ENCODE results near the gene APOBEC4. TPM values are rescaled to one million over a fixed set of nuclear protein-coding genes. Genes with fewer than 3 reads are reported as not detected.

Gene APOBEC4
- total and polyA plus RNA-seq, 2 experiments from 2014 or later = not detected

GRCh38 chr1:183612407-183612806 is 40.7 kb downstream of the APOBEC4 start:
- no peak for DNase-seq
- peaks cover 33% of the 10 kb centered on the region for H3K4me1 ChIP-seq (ENCODE audit: insufficient read depth)
- no peaks in the 10 kb centered on the region for H4K20me1 ChIP-seq (ENCODE audit: insufficient read depth)
- WGBS, 2 experiments (ENCODE audit: low coverage in 1 of 2, low lambda C conversion rate in 2 of 2, missing lambda C conversion rate in 2 of 2) = 82 to 91% methylated on average over 3 of the region's 3 CpGs
- H3K36me3 ChIP-seq (ENCODE audit: low read depth) = no peaks in the 10 kb centered on the region
- no peak overlapping the region for H3K4me2 ChIP-seq (ENCODE audit: unreplicated experiment)
- in situ Hi-C loops (cut with MboI) = no loop called here
- H3K9me2 ChIP-seq (ENCODE audit: insufficient read depth) = no peaks in the 10 kb centered on the region
- no peak for TF ChIP-seq EZH2 (IDR thresholded peaks at IDR 0.05; ENCODE audit: insufficient read depth, poor library complexity, severe bottlenecking)
- no peak for TF ChIP-seq EZH2phosphoT487 (IDR thresholded peaks at IDR 0.05; ENCODE audit: insufficient read depth, low read depth)
- H3K79me2 ChIP-seq (ENCODE audit: insufficient read depth) = no peaks in the 10 kb centered on the region
- H3F3A ChIP-seq (ENCODE audit: insufficient read depth) = peaks cover 33% of the 10 kb centered on the region
- no peaks in the 10 kb centered on the region for H3K27me3 ChIP-seq (replicated peaks; ENCODE audit: insufficient read depth)
- no peak overlapping the region for H3K4me3 ChIP-seq
- H3K27ac ChIP-seq = no peak overlapping the region
- no peak overlapping the region for H3K9ac ChIP-seq
- H3K9me3 ChIP-seq (ENCODE audit: low read depth) = no peaks in the 10 kb centered on the region
- no peak overlapping the region for H2AFZ ChIP-seq

DNA sequence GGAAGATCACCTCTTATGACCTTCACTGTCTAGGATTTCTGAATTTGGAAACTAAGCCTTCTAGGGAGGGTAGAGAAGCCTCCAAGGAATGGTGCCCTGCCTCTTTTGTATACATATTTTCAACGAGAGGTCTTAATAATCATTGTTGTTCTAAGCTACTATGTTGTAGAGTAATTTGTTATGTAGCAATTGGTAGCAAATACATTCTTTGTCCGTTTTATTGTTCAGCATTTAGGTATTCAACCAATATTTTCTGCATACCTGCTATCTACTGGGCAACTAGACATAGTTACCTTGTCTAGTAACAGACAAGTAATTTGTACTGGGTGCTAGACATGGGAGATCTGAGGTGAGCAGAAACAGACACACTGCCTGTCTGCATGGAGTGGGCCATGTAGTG is 42.1 kb downstream of the APOBEC4 start:
- no peaks in the 10 kb centered on the region for H4K20me1 ChIP-seq (ENCODE audit: insufficient read depth)
- no peak overlapping the region for H3K9ac ChIP-seq
- H3K79me2 ChIP-seq (ENCODE audit: insufficient read depth) = no peaks in the 10 kb centered on the region
- TF ChIP-seq EZH2phosphoT487 (IDR thresholded peaks at IDR 0.05; ENCODE audit: insufficient read depth, low read depth) = no peak
- no peak for TF ChIP-seq EZH2 (IDR thresholded peaks at IDR 0.05; ENCODE audit: insufficient read depth, poor library complexity, severe bottlenecking)
- H3K27me3 ChIP-seq (replicated peaks; ENCODE audit: insufficient read depth) = no peaks in the 10 kb centered on the region
- H3F3A ChIP-seq (ENCODE audit: insufficient read depth) = peaks cover 33% of the 10 kb centered on the region
- H3K36me3 ChIP-seq (ENCODE audit: low read depth) = no peaks in the 10 kb centered on the region
- in situ Hi-C loops (cut with MboI) = no loop called here
- no peak for DNase-seq
- no peak overlapping the region for H3K4me2 ChIP-seq (ENCODE audit: unreplicated experiment)
- H2AFZ ChIP-seq = no peak overlapping the region
- no peak overlapping the region for H3K4me3 ChIP-seq
- H3K27ac ChIP-seq = no peak overlapping the region
- H3K4me1 ChIP-seq (ENCODE audit: insufficient read depth) = peaks cover 37% of the 10 kb centered on the region
- H3K9me3 ChIP-seq (ENCODE audit: low read depth) = no peaks in the 10 kb centered on the region
- H3K9me2 ChIP-seq (ENCODE audit: insufficient read depth) = no peaks in the 10 kb centered on the region
- WGBS, 2 experiments (ENCODE audit: low coverage in 1 of 2, low lambda C conversion rate in 2 of 2, missing lambda C conversion rate in 2 of 2) = 39 to 56% methylated on average over 2 of the region's 2 CpGs

DNA sequence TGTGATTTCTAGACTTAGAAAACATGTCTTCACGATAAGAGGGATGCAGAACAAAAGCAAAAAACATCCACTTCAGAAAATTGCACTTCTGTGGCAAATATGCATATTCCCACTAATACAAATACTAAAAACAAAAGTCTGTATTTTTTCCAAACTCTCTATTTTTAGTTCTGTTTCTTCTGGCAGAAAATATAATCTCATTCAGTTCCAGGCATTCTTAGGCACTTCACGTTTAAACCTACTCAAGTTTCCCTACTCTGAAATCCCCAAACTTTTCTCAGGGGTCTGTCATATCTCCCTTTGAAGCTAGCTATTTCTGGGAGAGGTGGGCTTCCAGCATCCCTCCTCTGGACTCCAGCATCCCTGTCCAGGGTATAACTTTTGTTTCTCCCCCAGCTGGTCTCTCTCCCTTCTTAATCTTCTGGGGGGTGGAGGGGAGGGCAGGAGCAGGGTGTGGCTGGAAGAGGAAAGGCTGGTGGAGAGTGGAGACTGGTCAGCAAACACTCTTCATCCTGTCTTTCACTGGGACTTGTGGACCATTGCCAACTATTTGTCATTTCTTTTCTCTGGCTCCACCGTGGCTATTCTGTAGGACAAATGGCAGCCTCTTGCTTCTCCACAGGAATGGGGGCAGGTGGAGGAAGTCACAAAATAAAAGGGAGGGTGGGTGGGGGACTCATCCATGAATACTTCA is 43.2 kb downstream of the APOBEC4 start:
- Histone ChIP-seq H2AFZ (peak overlapping the region; percentile 84), H3K9me3 (ENCODE audit: low read depth) (no peaks in the 10 kb centered on the region), H3K4me2 (ENCODE audit: unreplicated experiment) (peak overlapping the region; percentile 69), H3K27me3 (replicated peaks; ENCODE audit: insufficient read depth) (no peaks in the 10 kb centered on the region), H3K4me1 (ENCODE audit: insufficient read depth) (peaks cover 37% of the 10 kb centered on the region), H3K9me2 (ENCODE audit: insufficient read depth) (no peaks in the 10 kb centered on the region), H3K79me2 (ENCODE audit: insufficient read depth) (no peaks in the 10 kb centered on the region), H3F3A (ENCODE audit: insufficient read depth) (peaks cover 34% of the 10 kb centered on the region), H3K27ac (peak overlapping the region; percentile 95), H4K20me1 (ENCODE audit: insufficient read depth) (no peaks in the 10 kb centered on the region), H3K4me3 (no peak overlapping the region), H3K36me3 (ENCODE audit: low read depth) (no peaks in the 10 kb centered on the region), H3K9ac (peak overlapping the region; percentile 69)
- 4% methylated on average over 3 of the region's 3 CpGs for WGBS, 2 experiments (ENCODE audit: low coverage in 1 of 2, low lambda C conversion rate in 2 of 2, missing lambda C conversion rate in 2 of 2)
- TF ChIP-seq EZH2phosphoT487 (IDR thresholded peaks at IDR 0.05; ENCODE audit: insufficient read depth, low read depth) = no peak
- TF ChIP-seq EZH2 (IDR thresholded peaks at IDR 0.05; ENCODE audit: insufficient read depth, poor library complexity, severe bottlenecking) = no peak
- in situ Hi-C loops (cut with MboI) = no loop called here
- DNase-seq = peak; percentile 60

GRCh38 chr1:183609313-183609712 is 43.8 kb downstream of the APOBEC4 start:
- in situ Hi-C loops (cut with MboI) = no loop called here
- DNase-seq = peak; percentile 94
- H3K4me1 ChIP-seq (ENCODE audit: insufficient read depth) = peaks cover 41% of the 10 kb centered on the region
- TF ChIP-seq EZH2 (IDR thresholded peaks at IDR 0.05; ENCODE audit: insufficient read depth, poor library complexity, severe bottlenecking) (no peak), EZH2phosphoT487 (IDR thresholded peaks at IDR 0.05; ENCODE audit: insufficient read depth, low read depth) (no peak)
- H4K20me1 ChIP-seq (ENCODE audit: insufficient read depth) = no peaks in the 10 kb centered on the region
- no peak overlapping the region for H3K4me3 ChIP-seq
- H3F3A ChIP-seq (ENCODE audit: insufficient read depth) = peaks cover 39% of the 10 kb centered on the region
- no peaks in the 10 kb centered on the region for H3K9me2 ChIP-seq (ENCODE audit: insufficient read depth)
- WGBS, 2 experiments (ENCODE audit: low coverage in 1 of 2, low lambda C conversion rate in 2 of 2, missing lambda C conversion rate in 2 of 2) = 0 to 5% methylated on average over 5 of the region's 5 CpGs
- H3K27ac ChIP-seq = peak overlapping the region; percentile 95
- H3K4me2 ChIP-seq (ENCODE audit: unreplicated experiment) = peak overlapping the region; percentile 69
- H3K9me3 ChIP-seq (ENCODE audit: low read depth) = no peaks in the 10 kb centered on the region
- H2AFZ ChIP-seq = peak overlapping the region; percentile 84
- H3K79me2 ChIP-seq (ENCODE audit: insufficient read depth) = no peaks in the 10 kb centered on the region
- H3K9ac ChIP-seq = peak overlapping the region; percentile 69
- H3K27me3 ChIP-seq (replicated peaks; ENCODE audit: insufficient read depth) = no peaks in the 10 kb centered on the region
- no peaks in the 10 kb centered on the region for H3K36me3 ChIP-seq (ENCODE audit: low read depth)
